IPS-18c (cell line): ENCODE results near the gene FJX1.
A peak's percentile ranks its signal among the peaks of the same experiment; 100 is the strongest.

ENCODE experiments used
- H3K4me3 ChIP-seq: 2 replicates; pipeline ENCODE4 v1.7.0; 2013; ENCODE audit warnings: low read depth, mild to moderate bottlenecking, low read length, moderate library complexity; ENCODE audit not compliant: insufficient read depth
- H3K9me3 ChIP-seq: one replicate; pipeline ENCODE4 v1.6.1; 2013; ENCODE audit warnings: mild to moderate bottlenecking, low read length, moderate library complexity; ENCODE audit not compliant: control insufficient read depth, insufficient read depth

FJX1 gene

GRCh38 chr11:35600331-35600838 is 17.9 kb upstream of the FJX1 start:
- Histone ChIP-seq H3K9me3 (no peaks in the 10 kb centered on the region), H3K4me3 (no peak overlapping the region)

- Histone ChIP-seq H3K9me3 (no peaks in the 10 kb centered on the region), H3K4me3 (no peak overlapping the region)
Observed at GRCh38 chr11:35602160-35602793, 16.0 kb upstream of the FJX1 start.

- H3K4me3 ChIP-seq, result no peak overlapping the region
- no peaks in the 10 kb centered on the region for H3K9me3 ChIP-seq
Observed at GRCh38 chr11:35602979-35603378, 15.3 kb upstream of the FJX1 start.

GRCh38 chr11:35605706-35606105 is 12.6 kb upstream of the FJX1 start:
- Histone ChIP-seq H3K4me3 (no peak overlapping the region), H3K9me3 (no peaks in the 10 kb centered on the region)

- Histone ChIP-seq H3K9me3 (no peaks in the 10 kb centered on the region), H3K4me3 (no peak overlapping the region)
Observed at GRCh38 chr11:35606206-35606605, 12.1 kb upstream of the FJX1 start.

GRCh38 chr11:35608502-35608901 is 9.8 kb upstream of the FJX1 start:
- Histone ChIP-seq H3K4me3 (no peak overlapping the region), H3K9me3 (no peaks in the 10 kb centered on the region)

- Histone ChIP-seq H3K4me3 (no peak overlapping the region), H3K9me3 (no peaks in the 10 kb centered on the region)
Observed at GRCh38 chr11:35609656-35610055, 8.6 kb upstream of the FJX1 start.

GRCh38 chr11:35610631-35611030 is 7.6 kb upstream of the FJX1 start:
- H3K4me3 ChIP-seq, result no peak overlapping the region

GRCh38 chr11:35611741-35612140 is 6.5 kb upstream of the FJX1 start:
- Histone ChIP-seq H3K9me3 (no peaks in the 10 kb centered on the region), H3K4me3 (no peak overlapping the region)

More at GRCh38 chr11:35610631-35611030, 7.6 kb upstream of the FJX1 start:
- no peaks in the 10 kb centered on the region for H3K9me3 ChIP-seq

- Histone ChIP-seq H3K9me3 (no peaks in the 10 kb centered on the region), H3K4me3 (no peak overlapping the region)
Observed at GRCh38 chr11:35614939-35615569, 3.2 kb upstream of the FJX1 start.

- Histone ChIP-seq H3K4me3 (no peak overlapping the region), H3K9me3 (no peaks in the 10 kb centered on the region)
Observed at GRCh38 chr11:35615921-35616900, 2.0 kb upstream of the FJX1 start.

- Histone ChIP-seq H3K4me3 (peak overlapping the region; percentile 46; the same call in 1 of the 2 replicates), H3K9me3 (no peaks in the 10 kb centered on the region)
Observed at GRCh38 chr11:35617316-35617686, 959 bp upstream of the FJX1 start.

- no peaks in the 10 kb centered on the region for H3K9me3 ChIP-seq
- H3K4me3 ChIP-seq, result peak overlapping the region; percentile 34
Observed at GRCh38 chr11:35618497-35619115, 346 bp downstream of the FJX1 start.

- Histone ChIP-seq H3K9me3 (no peaks in the 10 kb centered on the region), H3K4me3 (peak overlapping the region; percentile 34)
Observed at GRCh38 chr11:35619116-35619854, 1.0 kb downstream of the FJX1 start.

GRCh38 chr11:35619855-35620640 is 1.8 kb downstream of the FJX1 start:
- Histone ChIP-seq H3K9me3 (no peaks in the 10 kb centered on the region), H3K4me3 (peak overlapping the region; percentile 34)

GRCh38 chr11:35620795-35621194 is 2.5 kb downstream of the FJX1 start:
- no peaks in the 10 kb centered on the region for H3K9me3 ChIP-seq
- H3K4me3 ChIP-seq, result no peak overlapping the region
